Measurements from ENCODE around the gene TSR3. TPM values are rescaled to one million over a fixed set of nuclear protein-coding genes. Genes with fewer than 3 reads are reported as not detected.

TSR3 gene
- total and polyA plus RNA-seq, 4 donors: 20.3 to 29.9 (median 28.9) TPM

DNA sequence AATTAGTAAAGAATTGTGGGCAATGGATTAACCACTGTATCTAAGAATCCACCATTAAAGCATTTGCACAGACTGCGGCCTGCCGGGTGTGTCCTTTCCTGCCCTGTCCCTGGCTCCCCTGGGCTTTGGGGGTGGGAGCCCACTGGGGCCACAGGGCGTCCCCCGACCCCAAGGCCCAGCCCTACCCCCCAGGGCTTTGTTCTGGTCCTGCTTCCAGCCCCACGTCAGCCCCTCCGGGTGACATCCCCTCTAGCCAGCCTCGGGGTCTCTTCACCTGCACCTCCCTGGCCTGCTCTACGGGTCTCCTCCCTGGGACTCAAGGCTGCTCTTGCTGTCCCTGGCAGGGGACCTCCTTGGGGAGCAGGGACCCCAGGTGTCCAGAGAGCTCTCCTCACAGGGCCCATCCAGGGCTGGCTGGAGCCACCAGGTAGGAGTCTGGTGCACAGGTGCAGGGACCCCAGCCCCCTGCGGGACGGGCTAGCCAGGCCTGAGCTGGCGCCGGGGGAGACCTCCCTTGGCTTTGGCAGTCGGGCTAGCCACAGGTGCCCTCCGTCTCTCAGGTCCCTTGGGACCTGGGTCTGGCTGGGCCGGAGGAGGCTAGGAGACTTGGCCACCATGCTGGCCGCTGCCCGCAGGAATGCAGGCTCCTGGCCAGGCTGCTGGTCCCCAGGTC is 24.6 kb downstream of the TSR3 start:
- Histone ChIP-seq H3K9ac (ENCODE audit: low read depth in 1 of 2, low read length in 2 of 2) (no peak overlapping the region), H3K4me1 (ENCODE audit: control insufficient read depth in 4 of 4, insufficient read depth in 4 of 4, low read length in 3 of 4) (peaks cover 1 to 8% (median 6%) of the 10 kb centered on the region in 4 donors), H3K36me3 (ENCODE audit: control insufficient read depth in 4 of 4, insufficient read depth in 3 of 4, low read depth in 1 of 4, low read length in 3 of 4) (peaks cover 4 to 26% (median 10%) of the 10 kb centered on the region in 4 donors), H3K4me3 (ENCODE audit: low read depth in 1 of 3, low read length in 3 of 3) (no peak overlapping the region), H3K9me3 (ENCODE audit: control insufficient read depth in 4 of 4, low read length in 3 of 4) (peaks cover 0 to 3% (median 0%) of the 10 kb centered on the region in 4 donors), H3K27ac (ENCODE audit: low read depth in 1 of 2, low read length in 2 of 2) (no peak overlapping the region), H3K27me3 (ENCODE audit: control insufficient read depth in 4 of 4, insufficient read depth in 4 of 4, low read length in 3 of 4) (no peaks in the 10 kb centered on the region)
- no peak for DNase-seq (ENCODE audit: low spot score)
- 84% methylated on average over 17 of the region's 17 CpGs for WGBS
- TF ChIP-seq YY1 (IDR thresholded peaks at IDR 0.05) (no peak), TAF1 (conservative IDR thresholded peaks at IDR 0.05) (no peak), HNF4A (conservative IDR thresholded peaks at IDR 0.05) (no peak), NR2F2 (IDR thresholded peaks at IDR 0.05) (no peak), RAD21 (IDR thresholded peaks at IDR 0.05) (no peak), GABPA (IDR thresholded peaks at IDR 0.05 in 1 of 2, conservative IDR thresholded peaks at IDR 0.05 in 1 of 2) (no peak), EGR1 (IDR thresholded peaks at IDR 0.05; ENCODE audit: low read depth in 2 of 2) (no peak), HNF4G (IDR thresholded peaks at IDR 0.05) (no peak), FOXA1 (IDR thresholded peaks at IDR 0.05) (no peak), SP1 (IDR thresholded peaks at IDR 0.05) (no peak), JUND (IDR thresholded peaks at IDR 0.05) (no peak), RXRA (IDR thresholded peaks at IDR 0.05) (no peak)
- TF ChIP-seq, protein P1, sequence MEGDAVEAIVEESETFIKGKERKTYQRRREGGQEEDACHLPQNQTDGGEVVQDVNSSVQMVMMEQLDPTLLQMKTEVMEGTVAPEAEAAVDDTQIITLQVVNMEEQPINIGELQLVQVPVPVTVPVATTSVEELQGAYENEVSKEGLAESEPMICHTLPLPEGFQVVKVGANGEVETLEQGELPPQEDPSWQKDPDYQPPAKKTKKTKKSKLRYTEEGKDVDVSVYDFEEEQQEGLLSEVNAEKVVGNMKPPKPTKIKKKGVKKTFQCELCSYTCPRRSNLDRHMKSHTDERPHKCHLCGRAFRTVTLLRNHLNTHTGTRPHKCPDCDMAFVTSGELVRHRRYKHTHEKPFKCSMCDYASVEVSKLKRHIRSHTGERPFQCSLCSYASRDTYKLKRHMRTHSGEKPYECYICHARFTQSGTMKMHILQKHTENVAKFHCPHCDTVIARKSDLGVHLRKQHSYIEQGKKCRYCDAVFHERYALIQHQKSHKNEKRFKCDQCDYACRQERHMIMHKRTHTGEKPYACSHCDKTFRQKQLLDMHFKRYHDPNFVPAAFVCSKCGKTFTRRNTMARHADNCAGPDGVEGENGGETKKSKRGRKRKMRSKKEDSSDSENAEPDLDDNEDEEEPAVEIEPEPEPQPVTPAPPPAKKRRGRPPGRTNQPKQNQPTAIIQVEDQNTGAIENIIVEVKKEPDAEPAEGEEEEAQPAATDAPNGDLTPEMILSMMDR (IDR thresholded peaks at IDR 0.05; ENCODE audit: low read depth, low read length, missing input control): no peak
- TF ChIP-seq, protein P2, sequence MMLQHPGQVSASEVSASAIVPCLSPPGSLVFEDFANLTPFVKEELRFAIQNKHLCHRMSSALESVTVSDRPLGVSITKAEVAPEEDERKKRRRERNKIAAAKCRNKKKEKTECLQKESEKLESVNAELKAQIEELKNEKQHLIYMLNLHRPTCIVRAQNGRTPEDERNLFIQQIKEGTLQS (IDR thresholded peaks at IDR 0.05): no peak
- TF ChIP-seq, protein P3, sequence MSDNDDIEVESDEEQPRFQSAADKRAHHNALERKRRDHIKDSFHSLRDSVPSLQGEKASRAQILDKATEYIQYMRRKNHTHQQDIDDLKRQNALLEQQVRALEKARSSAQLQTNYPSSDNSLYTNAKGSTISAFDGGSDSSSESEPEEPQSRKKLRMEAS (IDR thresholded peaks at IDR 0.05): no peak
- TF ChIP-seq, protein P4, sequence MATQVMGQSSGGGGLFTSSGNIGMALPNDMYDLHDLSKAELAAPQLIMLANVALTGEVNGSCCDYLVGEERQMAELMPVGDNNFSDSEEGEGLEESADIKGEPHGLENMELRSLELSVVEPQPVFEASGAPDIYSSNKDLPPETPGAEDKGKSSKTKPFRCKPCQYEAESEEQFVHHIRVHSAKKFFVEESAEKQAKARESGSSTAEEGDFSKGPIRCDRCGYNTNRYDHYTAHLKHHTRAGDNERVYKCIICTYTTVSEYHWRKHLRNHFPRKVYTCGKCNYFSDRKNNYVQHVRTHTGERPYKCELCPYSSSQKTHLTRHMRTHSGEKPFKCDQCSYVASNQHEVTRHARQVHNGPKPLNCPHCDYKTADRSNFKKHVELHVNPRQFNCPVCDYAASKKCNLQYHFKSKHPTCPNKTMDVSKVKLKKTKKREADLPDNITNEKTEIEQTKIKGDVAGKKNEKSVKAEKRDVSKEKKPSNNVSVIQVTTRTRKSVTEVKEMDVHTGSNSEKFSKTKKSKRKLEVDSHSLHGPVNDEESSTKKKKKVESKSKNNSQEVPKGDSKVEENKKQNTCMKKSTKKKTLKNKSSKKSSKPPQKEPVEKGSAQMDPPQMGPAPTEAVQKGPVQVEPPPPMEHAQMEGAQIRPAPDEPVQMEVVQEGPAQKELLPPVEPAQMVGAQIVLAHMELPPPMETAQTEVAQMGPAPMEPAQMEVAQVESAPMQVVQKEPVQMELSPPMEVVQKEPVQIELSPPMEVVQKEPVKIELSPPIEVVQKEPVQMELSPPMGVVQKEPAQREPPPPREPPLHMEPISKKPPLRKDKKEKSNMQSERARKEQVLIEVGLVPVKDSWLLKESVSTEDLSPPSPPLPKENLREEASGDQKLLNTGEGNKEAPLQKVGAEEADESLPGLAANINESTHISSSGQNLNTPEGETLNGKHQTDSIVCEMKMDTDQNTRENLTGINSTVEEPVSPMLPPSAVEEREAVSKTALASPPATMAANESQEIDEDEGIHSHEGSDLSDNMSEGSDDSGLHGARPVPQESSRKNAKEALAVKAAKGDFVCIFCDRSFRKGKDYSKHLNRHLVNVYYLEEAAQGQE (IDR thresholded peaks at IDR 0.05): no peak

DNA sequence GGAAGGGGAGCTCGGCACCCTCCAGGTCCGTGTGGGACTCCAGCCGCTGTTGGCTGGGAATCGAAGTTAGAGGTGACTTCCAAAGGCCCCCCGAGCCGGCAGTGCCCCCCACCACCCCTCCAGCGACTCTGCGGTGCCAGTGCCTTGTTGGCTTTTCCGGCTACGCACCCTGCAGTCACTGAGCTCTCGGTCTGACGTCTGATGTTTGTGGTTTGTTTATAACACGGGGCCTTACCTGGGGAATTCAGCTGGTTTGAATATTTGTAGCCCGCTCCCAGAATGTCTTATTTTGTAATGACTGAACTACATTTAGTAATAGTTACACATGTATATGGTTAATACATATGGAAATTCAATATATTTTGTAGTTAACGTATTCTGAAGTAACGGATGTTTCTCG is 25.3 kb downstream of the TSR3 start:
- Histone ChIP-seq H3K4me1 (ENCODE audit: control insufficient read depth in 4 of 4, insufficient read depth in 4 of 4, low read length in 3 of 4) (peaks cover 0 to 3% (median 2%) of the 10 kb centered on the region in 4 donors), H3K36me3 (ENCODE audit: control insufficient read depth in 4 of 4, insufficient read depth in 3 of 4, low read depth in 1 of 4, low read length in 3 of 4) (peaks cover 4 to 31% (median 10%) of the 10 kb centered on the region in 4 donors), H3K27ac (ENCODE audit: low read depth in 1 of 2, low read length in 2 of 2) (no peak overlapping the region), H3K4me3 (ENCODE audit: low read depth in 1 of 3, low read length in 3 of 3) (no peak overlapping the region), H3K9ac (ENCODE audit: low read depth in 1 of 2, low read length in 2 of 2) (no peak overlapping the region), H3K9me3 (ENCODE audit: control insufficient read depth in 4 of 4, low read length in 3 of 4) (peaks cover 0 to 3% (median 0%) of the 10 kb centered on the region in 4 donors), H3K27me3 (ENCODE audit: control insufficient read depth in 4 of 4, insufficient read depth in 4 of 4, low read length in 3 of 4) (no peaks in the 10 kb centered on the region)
- no peak for TF ChIP-seq HNF4A (conservative IDR thresholded peaks at IDR 0.05)
- no peak for TF ChIP-seq RAD21 (IDR thresholded peaks at IDR 0.05)
- TF ChIP-seq GABPA (IDR thresholded peaks at IDR 0.05 in 1 of 2, conservative IDR thresholded peaks at IDR 0.05 in 1 of 2): no peak
- TF ChIP-seq, protein P4 (IDR thresholded peaks at IDR 0.05): no peak
- TF ChIP-seq FOXA2 (IDR thresholded peaks at IDR 0.05): no peak
- no peak for DNase-seq (ENCODE audit: low spot score)
- 80% methylated on average over 17 of the region's 17 CpGs for WGBS

Data from liver (tissue), 9 donors.